H9 (cell line): ENCODE data around the gene CAB39L. TPM values are rescaled to one million over a fixed set of nuclear protein-coding genes. Genes with fewer than 3 reads are reported as not detected.

Experiments used
- DNase-seq: peaks from one replicate; pipeline ENCODE4 v3.0.0-alpha.2; 2017
- H2AFZ ChIP-seq: one replicate; pipeline ENCODE4 v1.6.1; 2013; ENCODE audit warnings: mild to moderate bottlenecking, low read length, control low read depth, moderate library complexity
- H2AK5ac ChIP-seq: 2 replicates; pipeline ENCODE4 v1.6.1; 2013; ENCODE audit warnings: low read length, control low read depth, mixed read lengths; ENCODE audit not compliant: insufficient read length
- H2BK120ac ChIP-seq: one replicate; pipeline ENCODE4 v1.6.1; 2013; ENCODE audit warnings: low read depth, mild to moderate bottlenecking, low read length, control low read depth, inconsistent platforms; ENCODE audit not compliant: poor library complexity, severe bottlenecking
- H2BK12ac ChIP-seq: 2 replicates; pipeline ENCODE4 v1.6.1; 2013; ENCODE audit warnings: low read length, control low read depth, mixed read lengths, low read depth; ENCODE audit not compliant: insufficient read length
- H2BK15ac ChIP-seq: 2 replicates; pipeline ENCODE4 v1.6.1; 2013; ENCODE audit warnings: low read depth, low read length, control low read depth
- H2BK20ac ChIP-seq: one replicate; pipeline ENCODE4 v1.6.1; 2013; ENCODE audit warnings: low read depth, mild to moderate bottlenecking, low read length, control low read depth, inconsistent platforms; ENCODE audit not compliant: poor library complexity, severe bottlenecking
- H2BK5ac ChIP-seq: 2 replicates; pipeline ENCODE4 v1.6.1; 2013; ENCODE audit warnings: low read length, control low read depth, mixed read lengths; ENCODE audit not compliant: insufficient read length
- H3K14ac ChIP-seq: 2 replicates; pipeline ENCODE4 v1.6.1; 2013; ENCODE audit warnings: low read length, control low read depth; ENCODE audit not compliant: insufficient read depth
- H3K18ac ChIP-seq: 2 replicates; pipeline ENCODE4 v1.6.1; 2013; ENCODE audit warnings: low read depth, mild to moderate bottlenecking, mixed read lengths, low read length, control low read depth; ENCODE audit not compliant: insufficient read length
- H3K23ac ChIP-seq: 2 replicates; pipeline ENCODE4 v1.6.1; 2013; ENCODE audit warnings: low read length, control low read depth, mixed read lengths, low read depth; ENCODE audit not compliant: insufficient read length
- H3K23me2 ChIP-seq: 2 replicates; pipeline ENCODE4 v1.6.1; 2013; ENCODE audit warnings: low read depth, mild to moderate bottlenecking, mixed read lengths, low read length, control low read depth; ENCODE audit not compliant: insufficient read length, poor library complexity, severe bottlenecking
- H3K27ac ChIP-seq: 2 replicates; pipeline ENCODE4 v1.5.1; 2013; ENCODE audit warnings: low read length, control low read depth, mixed read lengths, low read depth; ENCODE audit not compliant: insufficient read length
- H3K27me3 ChIP-seq: 2 replicates; pipeline ENCODE4 v1.6.1; 2013; ENCODE audit warnings: low read length, control low read depth, inconsistent platforms; ENCODE audit not compliant: insufficient read depth
- H3K4ac ChIP-seq: 2 replicates; pipeline ENCODE4 v1.6.1; 2013; ENCODE audit warnings: low read depth, mild to moderate bottlenecking, control low read depth, inconsistent platforms, low read length, moderate library complexity
- H3K4me1 ChIP-seq: 2 replicates; pipeline ENCODE4 v1.6.1; 2013; ENCODE audit warnings: low read length, control low read depth, inconsistent platforms; ENCODE audit not compliant: insufficient read depth
- H3K4me2 ChIP-seq: 2 replicates; pipeline ENCODE4 v1.6.1; 2013; ENCODE audit warnings: low read length, control low read depth, mixed read lengths; ENCODE audit not compliant: insufficient read length, insufficient read depth
- H3K56ac ChIP-seq: 2 replicates; pipeline ENCODE4 v1.6.1; 2013; ENCODE audit warnings: low read depth, mild to moderate bottlenecking, mixed read lengths, low read length, control low read depth; ENCODE audit not compliant: insufficient read length
- H3K79me1 ChIP-seq: 2 replicates; pipeline ENCODE4 v1.6.1; 2013; ENCODE audit warnings: low read depth, mild to moderate bottlenecking, moderate library complexity, low read length, control low read depth, inconsistent platforms; ENCODE audit not compliant: insufficient read depth, poor library complexity, severe bottlenecking
- H3K79me2 ChIP-seq: 2 replicates; pipeline ENCODE4 v1.6.1; 2013; ENCODE audit warnings: low read length, control low read depth, inconsistent platforms; ENCODE audit not compliant: insufficient read depth
- H3K9ac ChIP-seq: 2 replicates; pipeline ENCODE4 v1.6.1; 2013; ENCODE audit warnings: low read length, control low read depth, mixed read lengths; ENCODE audit not compliant: insufficient read length; ENCODE audit errors: extremely low read depth
- H3K9me3 ChIP-seq: one replicate; pipeline ENCODE4 v1.6.1; 2013; ENCODE audit warnings: low read depth, low read length, inconsistent platforms; ENCODE audit not compliant: control insufficient read depth
- H3T11ph ChIP-seq: one replicate; pipeline ENCODE4 v1.6.1; 2013; ENCODE audit warnings: mild to moderate bottlenecking, low read length, control low read depth, inconsistent platforms
- H4K20me1 ChIP-seq: one replicate; pipeline ENCODE4 v1.6.1; 2013; ENCODE audit not compliant: control insufficient read depth, insufficient read length, insufficient read depth
- H4K5ac ChIP-seq: 2 replicates; pipeline ENCODE4 v1.6.1; 2013; ENCODE audit warnings: low read depth, mild to moderate bottlenecking, mixed read lengths, low read length, control low read depth; ENCODE audit not compliant: insufficient read length
- H4K8ac ChIP-seq: replicated peaks from 2 replicates; pipeline ENCODE4 v1.6.1; 2013; ENCODE audit warnings: low read length, control low read depth, mixed read lengths, low read depth; ENCODE audit not compliant: insufficient read length
- H4K91ac ChIP-seq: 2 replicates; pipeline ENCODE4 v1.6.1; 2013; ENCODE audit warnings: low read depth, mild to moderate bottlenecking, moderate library complexity, mixed read lengths, low read length, control low read depth; ENCODE audit not compliant: insufficient read length
- H3K27ac Mint-ChIP-seq, 3 experiments: 2 replicates in 2 of 3; 3 replicates in 1 of 3; pipeline ENCODE4 v1.8.0; 2020 to 2021; ENCODE audit warnings: mixed read lengths in 3 of 3, mild to moderate bottlenecking in 1 of 3, moderate library complexity in 1 of 3
- H3K27me3 Mint-ChIP-seq: 2 replicates; pipeline ENCODE4 v1.8.0; 2021; ENCODE audit warnings: low read depth, mild to moderate bottlenecking, moderate library complexity, mixed read lengths
- H3K36me3 Mint-ChIP-seq, 3 experiments: 2 replicates in 2 of 3; 3 replicates in 1 of 3; pipeline ENCODE4 v1.8.0; 2020 to 2021; ENCODE audit warnings: low read depth in 3 of 3, mixed read lengths in 3 of 3; ENCODE audit not compliant: insufficient read depth in 1 of 3
- H3K4me1 Mint-ChIP-seq, 2 experiments: 2 replicates each; pipeline ENCODE4 v1.8.0; 2020; ENCODE audit warnings: mixed read lengths in 2 of 2
- H3K4me3 Mint-ChIP-seq, 2 experiments: 2 replicates in 1 of 2; 3 replicates in 1 of 2; pipeline ENCODE4 v1.8.0; 2020 to 2021; ENCODE audit warnings: mild to moderate bottlenecking in 2 of 2, mixed read lengths in 2 of 2, moderate library complexity in 1 of 2
- H3K9me3 Mint-ChIP-seq, 2 experiments: 2 replicates in 1 of 2; 3 replicates in 1 of 2; pipeline ENCODE4 v1.8.0; 2020; ENCODE audit warnings: mild to moderate bottlenecking in 2 of 2, mixed read lengths in 2 of 2, moderate library complexity in 1 of 2
- WGBS: extraction: QIAGEN DNeasy Blood & Tissue Kit; methylation state at CpG from one replicate; pipeline ENCODE4 v1.1.7; 2013; ENCODE audit warnings: missing lambda C conversion rate, low lambda C conversion rate, mixed read lengths; ENCODE audit not compliant: insufficient read length; ENCODE audit errors: extremely low coverage; 5-methylcytosine and 5-hydroxymethylcytosine counted together
- total RNA-seq: library from RNA; stranded (reverse); gene quantifications from 2 replicates; pipeline ENCODE4 v1.2.1, GENCODE V29; 2021
- TF ChIP-seq, protein P1 (sequence below): fragments of 200-600 bp; sonication (generic); conservative IDR thresholded peaks from 3 replicates; pipeline ENCODE4 v1.8.0; 2021; ENCODE audit warnings: antibody characterized with exemption, mild to moderate bottlenecking

The CAB39L gene
- total RNA-seq, 1 experiment from 2014 or later, result 6.0 TPM

DNA sequence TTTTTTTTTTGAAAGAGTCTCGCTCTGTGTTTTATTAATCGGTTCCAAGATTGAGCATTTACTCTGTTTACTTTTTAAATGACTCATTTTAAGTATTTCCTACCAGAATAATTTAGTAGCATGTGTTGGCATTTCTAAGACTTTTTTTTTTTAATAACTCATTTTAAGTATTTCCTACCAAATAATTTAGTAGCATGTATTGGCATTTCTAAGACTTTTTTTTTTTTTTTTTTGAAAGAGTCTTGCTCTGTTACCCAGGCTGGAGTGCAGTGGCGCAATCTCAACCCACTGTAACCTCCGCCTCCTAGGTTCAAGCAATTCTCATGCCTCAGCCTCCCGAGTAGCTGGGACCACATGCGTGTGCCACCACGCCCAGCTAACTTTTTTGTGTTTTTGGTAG, 13.4 kb upstream of the CAB39L start:
- Mint-ChIP-seq H3K9me3 (peaks cover 10 to 11% of the 10 kb centered on the region in 2 experiments; a peak in 4 of 5 replicates), H3K27me3 (no peaks in the 10 kb centered on the region), H3K36me3 (peaks cover 10 to 18% (median 17%) of the 10 kb centered on the region in 3 experiments; a peak in 6 of 7 replicates), H3K27ac (no peak overlapping the region), H3K4me3 (no peak overlapping the region), H3K4me1 (no peaks in the 10 kb centered on the region)
- Histone ChIP-seq H3K23ac (no peak overlapping the region), H3K79me1 (no peaks in the 10 kb centered on the region), H3K27ac (no peak overlapping the region), H4K20me1 (no peaks in the 10 kb centered on the region), H3K9me3 (peaks cover 9% of the 10 kb centered on the region), H2BK120ac (no peak overlapping the region), H3K79me2 (no peaks in the 10 kb centered on the region), H3K4me1 (no peaks in the 10 kb centered on the region), H4K8ac (no peak overlapping the region), H4K91ac (no peak overlapping the region), H3K23me2 (no peaks in the 10 kb centered on the region), H3K56ac (no peak overlapping the region), H3K18ac (no peak overlapping the region), H3T11ph (no peak overlapping the region), H4K5ac (no peak overlapping the region), H2BK5ac (no peak overlapping the region), H3K14ac (no peak overlapping the region), H2AK5ac (no peak overlapping the region), H3K9ac (no peak overlapping the region), H2AFZ (no peak overlapping the region), H3K27me3 (no peaks in the 10 kb centered on the region), H3K4ac (no peak overlapping the region), H2BK20ac (no peak overlapping the region), H3K4me2 (no peak overlapping the region), H2BK12ac (no peak overlapping the region), H2BK15ac (no peak overlapping the region)
- WGBS, result no CpG with 5 or more reads among the region's 7 CpGs
- TF ChIP-seq, protein P1, sequence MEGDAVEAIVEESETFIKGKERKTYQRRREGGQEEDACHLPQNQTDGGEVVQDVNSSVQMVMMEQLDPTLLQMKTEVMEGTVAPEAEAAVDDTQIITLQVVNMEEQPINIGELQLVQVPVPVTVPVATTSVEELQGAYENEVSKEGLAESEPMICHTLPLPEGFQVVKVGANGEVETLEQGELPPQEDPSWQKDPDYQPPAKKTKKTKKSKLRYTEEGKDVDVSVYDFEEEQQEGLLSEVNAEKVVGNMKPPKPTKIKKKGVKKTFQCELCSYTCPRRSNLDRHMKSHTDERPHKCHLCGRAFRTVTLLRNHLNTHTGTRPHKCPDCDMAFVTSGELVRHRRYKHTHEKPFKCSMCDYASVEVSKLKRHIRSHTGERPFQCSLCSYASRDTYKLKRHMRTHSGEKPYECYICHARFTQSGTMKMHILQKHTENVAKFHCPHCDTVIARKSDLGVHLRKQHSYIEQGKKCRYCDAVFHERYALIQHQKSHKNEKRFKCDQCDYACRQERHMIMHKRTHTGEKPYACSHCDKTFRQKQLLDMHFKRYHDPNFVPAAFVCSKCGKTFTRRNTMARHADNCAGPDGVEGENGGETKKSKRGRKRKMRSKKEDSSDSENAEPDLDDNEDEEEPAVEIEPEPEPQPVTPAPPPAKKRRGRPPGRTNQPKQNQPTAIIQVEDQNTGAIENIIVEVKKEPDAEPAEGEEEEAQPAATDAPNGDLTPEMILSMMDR, result no peak
- no peak for DNase-seq
